Bronchial epithelial cell (primary cell): Measurements from ENCODE around the gene FRMD3. TPM values are rescaled to one million over a fixed set of nuclear protein-coding genes. Genes with fewer than 3 reads are reported as not detected.

ENCODE experiments used
- DNase-seq: peaks from one replicate; pipeline ENCODE4 v3.0.0-alpha.2; 2010; ENCODE audit warnings: low read depth
- FAIRE-seq: peaks from 2 replicates; lab custom pipeline; 2011; peaks lifted over from hg19 to GRCh38; lab: Jason Lieb, UNC
- H3K27me3 ChIP-seq: 2 replicates; pipeline ENCODE4 v1.5.1; 2011; ENCODE audit warnings: low read length; ENCODE audit not compliant: control insufficient read depth, insufficient read depth
- H3K36me3 ChIP-seq: 2 replicates; pipeline ENCODE4 v1.5.1; 2011; ENCODE audit warnings: low read length; ENCODE audit not compliant: control insufficient read depth, insufficient read depth
- H3K4me3 ChIP-seq: 2 replicates; pipeline ENCODE4 v1.5.1; 2011; ENCODE audit warnings: mild to moderate bottlenecking, low read depth, low read length, control low read depth
- CTCF ChIP-seq: IDR thresholded peaks from 2 replicates; pipeline ENCODE4 v1.5.1; 2011; ENCODE audit warnings: mild to moderate bottlenecking, moderate library complexity, low read length, control low read depth, inconsistent platforms; ENCODE audit not compliant: insufficient read depth, severe bottlenecking
- total RNA-seq: library from RNA; depleted of rRNA; stranded (reverse); fragments of >200 nt; gene quantifications from 2 replicates; pipeline ENCODE4 v1.2.1, GENCODE V29; 2014

Gene FRMD3
- total RNA-seq, 1 donor from 2014 or later, result under 0.01 TPM

GRCh38 chr9:83429229-83429628 lies 109.0 kb downstream of the FRMD3 start:
- Histone ChIP-seq H3K36me3 (no peaks in the 10 kb centered on the region), H3K27me3 (no peaks in the 10 kb centered on the region), H3K4me3 (no peak overlapping the region)
- no peak for FAIRE-seq
- no peak for TF ChIP-seq CTCF
- DNase-seq, result no peak

- peak; percentile 65 for DNase-seq
- FAIRE-seq, result no peak
- no peaks in the 10 kb centered on the region for H3K36me3 ChIP-seq
- H3K4me3 ChIP-seq, result no peak overlapping the region
- no peak for TF ChIP-seq CTCF
- no peaks in the 10 kb centered on the region for H3K27me3 ChIP-seq
Measured at GRCh38 chr9:83425240-83425639, 113.0 kb downstream of the FRMD3 start.

DNA sequence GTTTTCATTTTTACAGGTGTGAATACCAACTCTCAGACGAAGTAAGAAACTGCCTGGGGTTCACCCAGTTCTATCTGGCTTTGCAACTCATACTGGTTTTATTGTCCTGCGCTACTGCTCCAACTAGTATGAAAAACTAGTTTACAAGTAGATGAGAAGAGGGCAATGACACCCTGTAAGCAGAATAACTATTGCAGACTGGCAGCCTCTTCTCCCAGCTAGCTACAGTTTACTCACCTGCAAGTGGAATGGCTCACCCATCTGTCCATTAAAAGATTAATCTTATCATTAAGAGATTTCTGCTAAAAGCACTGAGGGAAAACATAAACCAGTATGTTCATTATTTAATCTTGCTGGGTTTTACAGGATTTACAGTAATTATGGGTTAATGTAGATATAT lies 113.4 kb downstream of the FRMD3 start:
- DNase-seq, result peak; percentile 2
- H3K27me3 ChIP-seq, result no peaks in the 10 kb centered on the region
- no peak for FAIRE-seq
- no peak overlapping the region for H3K4me3 ChIP-seq
- H3K36me3 ChIP-seq, result no peaks in the 10 kb centered on the region
- TF ChIP-seq CTCF, result no peak

DNA sequence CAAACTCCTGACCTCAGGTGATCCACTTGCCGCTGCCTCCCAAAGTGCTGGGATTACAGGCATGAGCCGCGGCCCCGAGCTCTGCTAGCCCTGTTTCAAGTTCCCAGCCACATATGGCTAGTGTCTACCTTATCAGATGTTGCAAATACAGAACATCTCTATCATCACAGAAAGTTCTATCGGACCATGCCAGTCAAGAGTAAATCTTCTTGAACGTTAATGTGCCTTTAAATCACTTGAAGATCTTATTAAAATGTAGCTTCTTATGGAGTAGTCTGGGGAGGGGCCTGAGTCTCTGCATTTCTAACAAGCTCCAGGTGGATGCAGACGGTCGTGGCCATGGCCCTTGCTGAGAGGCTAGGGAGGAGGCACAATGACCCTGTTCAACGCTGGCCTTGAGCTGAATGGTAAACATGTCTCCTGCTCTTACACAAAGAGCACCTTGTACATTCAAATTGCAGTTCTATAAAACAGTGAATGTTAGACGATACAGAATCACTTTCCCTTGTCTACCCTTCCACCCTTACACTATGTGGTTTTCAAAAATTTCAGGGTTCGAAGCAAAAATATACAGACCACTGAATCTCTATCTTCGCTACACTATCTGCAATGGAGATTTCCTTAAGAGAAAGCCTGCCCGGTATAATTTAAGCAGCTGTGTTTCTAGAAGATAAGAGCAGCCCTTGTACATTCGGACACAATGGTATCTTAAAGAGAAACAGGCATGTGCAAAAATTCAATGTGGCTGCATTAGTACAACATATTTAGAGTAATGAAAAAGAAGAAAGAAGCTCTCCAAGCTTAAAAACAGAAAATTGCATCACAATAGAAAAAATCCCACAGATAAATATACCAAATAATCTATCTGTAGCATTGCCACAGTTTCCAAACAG lies 114.1 kb downstream of the FRMD3 start:
- FAIRE-seq (no peak), DNase-seq (no peak)
- H3K27me3 ChIP-seq, result no peaks in the 10 kb centered on the region
- no peak for TF ChIP-seq CTCF
- H3K36me3 ChIP-seq, result no peaks in the 10 kb centered on the region
- H3K4me3 ChIP-seq, result no peak overlapping the region

GRCh38 chr9:83422527-83422926 lies 115.7 kb downstream of the FRMD3 start:
- FAIRE-seq (no peak), DNase-seq (no peak)
- H3K4me3 ChIP-seq, result no peak overlapping the region
- H3K36me3 ChIP-seq, result no peaks in the 10 kb centered on the region
- no peak for TF ChIP-seq CTCF
- no peaks in the 10 kb centered on the region for H3K27me3 ChIP-seq
